Stomach (tissue), 9 donors: ENCODE data around the gene ZNF136. TPM values are rescaled to one million over a fixed set of nuclear protein-coding genes. Genes with fewer than 3 reads are reported as not detected.

ENCODE experiments used
- DNase-seq, 2 donors: peaks; one replicate each; pipeline versions ENCODE4 v3.0.0 to v3.0.0-alpha.2; 2013 to 2019
- H3K27ac ChIP-seq, 5 donors: fragments of 200-600 bp in 4 of 5; sonication (generic) in 4 of 5; one replicate each; pipeline ENCODE4 v1.5.1; 2013 to 2019; ENCODE audit warnings: mild to moderate bottlenecking in 1 of 5, moderate library complexity in 1 of 5
- H3K27me3 ChIP-seq, 3 donors: fragments of 200-600 bp; sonication (generic); one replicate each; pipeline ENCODE4 v1.5.1; 2017 to 2019; ENCODE audit warnings: mixed run types in 1 of 3
- H3K36me3 ChIP-seq, 4 donors: fragments of 200-600 bp; sonication (generic); 1 replicate in 3 of 4; 2 replicates in 1 of 4; pipeline ENCODE4 v1.5.1; 2016 to 2019
- H3K4me1 ChIP-seq, 4 donors: fragments of 200-600 bp; sonication (generic); one replicate each; pipeline ENCODE4 v1.5.1; 2016 to 2019
- H3K4me3 ChIP-seq, 4 donors: fragments of 200-600 bp; sonication (generic) in 3 of 4; one replicate each; pipeline ENCODE4 v1.5.1; 2016 to 2019; ENCODE audit warnings: mild to moderate bottlenecking in 1 of 4
- H3K9me3 ChIP-seq, 4 donors: fragments of 200-600 bp; sonication (generic); one replicate each; pipeline ENCODE4 v1.5.1; 2016 to 2019
- EP300 ChIP-seq: sonication (generic); formaldehyde crosslinking; IDR thresholded peaks from one replicate; pipeline ENCODE4 v1.6.1; 2017; ENCODE audit warnings: antibody characterized with exemption
- POLR2A ChIP-seq, 4 donors: fragments of 450-650 bp; IDR thresholded peaks; one replicate each; pipeline ENCODE4 v1.6.1; 2016; ENCODE audit warnings: antibody characterized with exemption in 4 of 4, control low read depth in 2 of 4, mild to moderate bottlenecking in 1 of 4, moderate library complexity in 1 of 4
- POLR2AphosphoS5 ChIP-seq, 3 donors: sonication (generic); formaldehyde crosslinking; IDR thresholded peaks; one replicate each; pipeline ENCODE4 v1.6.1; 2016; ENCODE audit warnings: antibody characterized with exemption in 3 of 3
- WGBS, 5 donors: extraction: QIAGEN DNeasy Blood & Tissue Kit in 3 of 5; methylation state at CpG; one replicate each; pipeline versions ENCODE4 v1.1.5 to v1.1.7; 2013 to 2018; 5-methylcytosine and 5-hydroxymethylcytosine counted together
- intact Hi-C: fragments of 100-400 bp; cut with DNase I; formaldehyde crosslinking; loops from one replicate; pipeline ENCODE4 v1.15.1; 2023; ENCODE audit warnings: low total_unique reads
- polyA plus RNA-seq, 3 donors: library from polyadenylated mRNA; stranded (reverse); fragments of 200-250 nt; gene quantifications; one replicate each; pipeline ENCODE4 v1.2.3, GENCODE V29; 2013
- total RNA-seq, 5 donors: library from RNA; depleted of rRNA; stranded (reverse); fragments of >200 nt; gene quantifications; one replicate each; pipeline versions ENCODE4 v1.1.0 to v1.2.3, GENCODE V29; 2014 to 2016
- TF ChIP-seq, protein P1 (sequence below), 7 experiments: fragments of 450-650 bp in 4 of 7; fragments of 200-600 bp in 3 of 7; sonication (generic) in 3 of 7; IDR thresholded peaks; one replicate each; pipeline ENCODE4 v1.5.1; 2016 to 2019; ENCODE audit warnings: antibody characterized with exemption in 7 of 7, control low read depth in 2 of 7, mild to moderate bottlenecking in 1 of 7
- donor health status: healthy with polysubstance abuse.
- donor health status: Bipolar disorder and iron deficiency.
- donor health status: healthy.

The ZNF136 gene
- total and polyA plus RNA-seq, 8 donors = 0.58 to 25.1 (median 3.5) TPM

DNA sequence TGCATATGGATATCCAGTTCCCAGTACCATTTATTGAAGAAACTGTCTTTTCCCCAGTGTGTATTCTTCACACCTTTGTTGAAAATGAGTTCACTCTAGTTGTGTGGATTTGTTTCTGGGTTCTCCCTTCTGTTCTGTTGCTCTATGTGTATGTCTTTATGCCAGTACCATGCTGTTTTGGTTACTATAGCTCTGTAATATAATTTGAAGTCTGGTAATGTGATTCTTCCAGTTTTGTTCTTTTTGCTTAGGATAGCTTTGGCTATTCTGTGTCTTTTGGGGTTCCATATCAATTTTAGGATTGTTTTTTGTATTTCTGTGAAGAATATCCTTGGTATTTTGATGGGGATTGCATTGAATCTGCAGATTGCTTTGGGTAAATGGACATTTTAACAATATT lies 35.2 kb downstream of the ZNF136 start:
- H3K4me3 ChIP-seq = no peak overlapping the region
- peaks cover 0 to under 1% (median 0%) of the 10 kb centered on the region in 4 donors for H3K36me3 ChIP-seq
- DNase-seq = no peak
- peaks cover 0 to 19% (median 10%) of the 10 kb centered on the region in 4 donors for H3K4me1 ChIP-seq
- H3K9me3 ChIP-seq = peaks cover 0 to 46% (median 15%) of the 10 kb centered on the region in 4 donors
- TF ChIP-seq, protein P1, sequence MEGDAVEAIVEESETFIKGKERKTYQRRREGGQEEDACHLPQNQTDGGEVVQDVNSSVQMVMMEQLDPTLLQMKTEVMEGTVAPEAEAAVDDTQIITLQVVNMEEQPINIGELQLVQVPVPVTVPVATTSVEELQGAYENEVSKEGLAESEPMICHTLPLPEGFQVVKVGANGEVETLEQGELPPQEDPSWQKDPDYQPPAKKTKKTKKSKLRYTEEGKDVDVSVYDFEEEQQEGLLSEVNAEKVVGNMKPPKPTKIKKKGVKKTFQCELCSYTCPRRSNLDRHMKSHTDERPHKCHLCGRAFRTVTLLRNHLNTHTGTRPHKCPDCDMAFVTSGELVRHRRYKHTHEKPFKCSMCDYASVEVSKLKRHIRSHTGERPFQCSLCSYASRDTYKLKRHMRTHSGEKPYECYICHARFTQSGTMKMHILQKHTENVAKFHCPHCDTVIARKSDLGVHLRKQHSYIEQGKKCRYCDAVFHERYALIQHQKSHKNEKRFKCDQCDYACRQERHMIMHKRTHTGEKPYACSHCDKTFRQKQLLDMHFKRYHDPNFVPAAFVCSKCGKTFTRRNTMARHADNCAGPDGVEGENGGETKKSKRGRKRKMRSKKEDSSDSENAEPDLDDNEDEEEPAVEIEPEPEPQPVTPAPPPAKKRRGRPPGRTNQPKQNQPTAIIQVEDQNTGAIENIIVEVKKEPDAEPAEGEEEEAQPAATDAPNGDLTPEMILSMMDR (IDR thresholded peaks at IDR 0.05) = no peak
- TF ChIP-seq EP300 (no peak), POLR2AphosphoS5 (IDR thresholded peaks at IDR 0.05) (no peak), POLR2A (IDR thresholded peaks at IDR 0.05) (no peak)
- H3K27me3 ChIP-seq = no peaks in the 10 kb centered on the region
- intact Hi-C loops = no loop called here
- H3K27ac ChIP-seq = no peak overlapping the region

DNA sequence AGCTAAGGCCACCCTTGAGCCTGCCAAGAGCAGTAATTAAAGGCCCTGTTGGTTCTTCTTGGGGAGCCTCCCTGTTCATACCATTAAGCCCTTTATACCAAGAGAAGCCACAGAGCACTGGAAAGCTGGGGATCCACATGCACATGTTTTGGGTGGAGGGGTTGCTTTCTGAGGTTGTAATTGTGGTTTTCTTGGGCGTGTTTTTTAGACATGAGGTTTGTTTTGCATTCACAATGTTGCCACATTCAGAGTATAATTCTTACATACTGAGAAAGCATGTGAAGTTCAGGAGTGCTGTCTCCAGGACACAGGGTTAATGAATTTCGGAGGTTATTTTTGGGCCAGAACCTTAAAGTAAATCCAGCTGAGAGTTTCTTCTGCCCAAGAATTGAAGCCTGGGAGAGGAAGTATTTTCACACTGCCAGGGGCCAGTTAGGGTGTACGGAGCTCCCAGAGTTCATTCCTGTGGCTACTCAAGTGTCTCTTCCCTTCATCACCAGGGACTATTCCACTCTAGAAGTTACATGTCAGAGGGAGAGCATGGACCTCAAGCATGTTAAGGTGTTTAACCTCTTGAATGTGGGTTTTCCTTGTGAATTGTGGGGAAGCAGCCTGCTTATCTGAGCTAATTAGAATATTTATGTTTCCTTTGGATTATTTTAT lies 37.0 kb downstream of the ZNF136 start:
- Histone ChIP-seq H3K27me3 (no peaks in the 10 kb centered on the region), H3K4me1 (peaks cover 0 to 13% (median 10%) of the 10 kb centered on the region in 4 donors), H3K9me3 (peaks cover 0 to 37% (median 8%) of the 10 kb centered on the region in 4 donors), H3K36me3 (no peaks in the 10 kb centered on the region), H3K4me3 (no peak overlapping the region), H3K27ac (no peak overlapping the region)
- WGBS, 5 donors = 73 to 89% (median 85%) methylated on average over 3 of the region's 3 CpGs
- DNase-seq = no peak
- TF ChIP-seq, protein P1 (IDR thresholded peaks at IDR 0.05) = no peak
- no peak for TF ChIP-seq POLR2A (IDR thresholded peaks at IDR 0.05)
- no peak for TF ChIP-seq POLR2AphosphoS5 (IDR thresholded peaks at IDR 0.05)
- no peak for TF ChIP-seq EP300
- intact Hi-C loops = no loop called here

DNA sequence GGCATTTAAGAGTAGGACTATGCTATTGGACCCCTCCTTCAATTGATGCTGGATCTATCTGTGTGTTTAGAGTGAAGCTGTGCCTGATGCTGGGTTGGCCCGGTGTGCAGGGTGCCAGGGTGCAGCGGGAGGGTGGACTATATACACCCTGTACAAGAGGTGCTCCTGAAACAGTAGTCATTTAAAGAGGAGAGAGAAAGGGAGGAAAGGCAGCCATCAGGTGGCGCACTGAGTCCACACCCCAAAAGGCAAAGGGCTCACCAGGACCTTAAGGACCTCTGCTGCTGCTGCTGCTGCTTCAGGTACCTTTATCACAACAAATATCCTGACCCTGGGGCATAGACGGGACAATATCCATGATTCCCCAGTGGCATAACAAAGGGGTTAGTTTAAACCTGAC lies 39.4 kb downstream of the ZNF136 start:
- H3K9me3 ChIP-seq = peaks cover 0 to 39% (median 15%) of the 10 kb centered on the region in 4 donors
- DNase-seq = peak; percentile 66 to 80
- H3K4me1 ChIP-seq = no peaks in the 10 kb centered on the region
- WGBS, 5 donors = 21 to 44% (median 29%) methylated on average over 4 of the region's 4 CpGs
- peaks cover 0 to 2% (median under 1%) of the 10 kb centered on the region in 4 donors for H3K36me3 ChIP-seq
- intact Hi-C loops = no loop called here
- TF ChIP-seq, protein P1 (IDR thresholded peaks at IDR 0.05) = peak in 4 of 7 experiments; percentile 21 to 49 (median 40)
- TF ChIP-seq POLR2AphosphoS5 (IDR thresholded peaks at IDR 0.05) (no peak), EP300 (no peak), POLR2A (IDR thresholded peaks at IDR 0.05) (no peak)
- no peaks in the 10 kb centered on the region for H3K27me3 ChIP-seq
- H3K4me3 ChIP-seq = no peak overlapping the region
- no peak overlapping the region for H3K27ac ChIP-seq

DNA sequence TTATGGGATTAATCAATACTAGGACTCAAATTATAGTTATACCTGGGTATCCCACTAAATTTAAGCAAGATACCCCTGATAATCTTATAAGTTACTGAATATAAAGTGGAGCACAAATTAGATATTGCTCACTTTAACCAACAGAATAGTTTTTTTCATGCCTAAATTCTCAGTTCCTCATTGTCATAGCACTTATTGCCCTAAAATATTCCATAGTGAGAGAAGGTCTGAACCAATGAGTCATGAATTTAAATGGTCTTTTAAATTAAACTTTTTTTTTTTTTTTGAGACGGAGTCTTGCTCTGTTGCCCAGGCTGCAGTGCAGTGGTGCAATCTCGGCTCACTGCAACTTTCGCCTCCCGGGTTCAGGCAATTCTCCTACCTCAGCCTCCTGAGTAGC lies 42.4 kb downstream of the ZNF136 start:
- 94 to 99% (median 98%) methylated on average over 4 of the region's 4 CpGs for WGBS, 5 donors
- DNase-seq = no peak
- peaks cover 18 to 59% (median 37%) of the 10 kb centered on the region in 4 donors for H3K9me3 ChIP-seq
- H3K4me1 ChIP-seq = no peaks in the 10 kb centered on the region
- intact Hi-C loops = no loop called here
- peaks cover 0 to 17% (median 14%) of the 10 kb centered on the region in 4 donors for H3K36me3 ChIP-seq
- no peaks in the 10 kb centered on the region for H3K27me3 ChIP-seq
- H3K27ac ChIP-seq = no peak overlapping the region
- no peak for TF ChIP-seq POLR2AphosphoS5 (IDR thresholded peaks at IDR 0.05)
- TF ChIP-seq, protein P1 (IDR thresholded peaks at IDR 0.05) = no peak
- no peak for TF ChIP-seq POLR2A (IDR thresholded peaks at IDR 0.05)
- TF ChIP-seq EP300 = no peak
- H3K4me3 ChIP-seq = no peak overlapping the region
